Measurements from ENCODE around the gene TNS3. TPM values are rescaled to one million over a fixed set of nuclear protein-coding genes. Genes with fewer than 3 reads are reported as not detected.
A peak's percentile ranks its signal among the peaks of the same experiment; 100 is the strongest.

TNS3 gene
- total RNA-seq, 1 donor from 2014 or later = 210 TPM

DNA sequence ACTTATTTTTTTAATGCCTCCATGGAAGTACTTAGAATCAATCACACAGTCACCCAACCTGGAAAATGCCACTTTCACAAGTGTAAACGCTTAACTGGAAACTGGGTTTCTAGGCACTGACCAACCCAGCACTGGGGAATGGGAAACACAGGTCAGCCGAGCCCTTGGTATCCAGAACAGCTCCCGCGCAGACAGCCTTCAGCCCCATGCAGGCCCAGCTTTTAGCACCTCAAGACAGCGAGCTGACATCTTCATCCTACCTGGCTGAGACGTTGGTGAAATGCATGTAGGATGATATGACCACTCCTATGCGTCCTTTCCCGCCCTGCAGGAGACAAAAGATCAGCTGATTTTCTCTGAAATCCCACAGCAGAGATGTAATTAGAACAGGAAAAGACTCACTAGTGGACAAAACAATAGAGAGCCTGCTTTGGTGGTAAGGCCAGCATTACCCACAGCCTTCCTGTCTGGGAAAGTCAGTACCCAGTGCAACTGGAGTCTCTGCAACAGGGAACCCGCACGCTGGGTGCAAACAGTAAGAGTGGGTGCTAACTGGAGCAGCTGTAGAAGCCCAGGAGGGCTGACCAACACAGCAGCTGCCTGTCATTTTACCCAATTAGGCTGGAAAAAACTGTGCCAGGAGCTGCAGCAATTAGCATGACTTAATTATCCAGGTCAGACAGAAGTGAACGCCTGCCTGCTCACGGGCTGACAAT, 153.7 kb downstream of the TNS3 start:
- no peak for DNase-seq (ENCODE audit: low read depth)

DNA sequence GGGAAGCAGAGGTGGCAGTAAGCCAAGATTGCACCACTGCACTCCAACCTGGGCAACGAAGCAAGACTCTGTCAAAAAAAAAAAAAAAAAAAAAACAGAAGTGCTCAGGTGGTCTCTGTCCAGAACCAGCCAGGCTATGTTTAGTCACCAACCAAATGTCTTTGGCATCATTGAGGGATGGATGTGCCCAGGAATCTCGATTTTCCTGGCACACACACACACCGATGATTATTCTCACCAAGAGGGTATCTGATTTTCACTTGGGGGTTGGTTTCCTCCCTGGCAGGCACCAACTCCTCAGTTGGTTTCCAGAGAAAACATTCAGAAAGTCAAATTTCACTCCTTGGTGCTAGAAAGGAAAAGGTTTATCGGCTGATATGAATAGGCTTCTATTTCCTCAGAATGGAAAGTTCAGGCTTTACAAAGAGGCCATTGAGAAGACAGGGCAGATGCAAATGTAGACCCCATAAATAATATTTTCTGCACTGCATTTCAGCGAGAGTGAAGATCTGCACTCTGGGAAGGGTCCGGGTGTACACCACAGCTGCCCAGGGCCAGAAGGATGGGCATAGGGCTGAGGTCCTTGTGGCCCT, 154.8 kb downstream of the TNS3 start:
- no peak for DNase-seq (ENCODE audit: low read depth)

DNA sequence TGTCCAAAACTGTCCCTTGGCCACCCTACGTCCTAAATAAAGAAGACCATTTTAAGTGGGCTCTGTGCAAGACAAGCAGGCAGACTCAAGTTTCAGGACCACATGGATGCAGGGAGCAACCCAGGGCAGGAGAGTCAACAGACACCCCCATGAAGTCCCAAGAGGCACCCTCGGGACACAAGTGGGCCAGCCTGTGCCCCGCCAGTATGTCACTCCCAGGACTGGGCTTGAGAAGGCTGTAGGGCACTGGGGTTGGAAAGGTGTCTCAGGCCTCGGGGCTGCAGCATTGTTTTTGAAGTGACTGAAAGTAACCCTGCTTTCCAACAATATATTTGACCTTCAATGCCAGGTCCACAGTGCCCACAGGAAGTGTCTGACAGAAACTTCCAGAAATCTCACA, 157.4 kb downstream of the TNS3 start:
- no peak for DNase-seq (ENCODE audit: low read depth)

DNA sequence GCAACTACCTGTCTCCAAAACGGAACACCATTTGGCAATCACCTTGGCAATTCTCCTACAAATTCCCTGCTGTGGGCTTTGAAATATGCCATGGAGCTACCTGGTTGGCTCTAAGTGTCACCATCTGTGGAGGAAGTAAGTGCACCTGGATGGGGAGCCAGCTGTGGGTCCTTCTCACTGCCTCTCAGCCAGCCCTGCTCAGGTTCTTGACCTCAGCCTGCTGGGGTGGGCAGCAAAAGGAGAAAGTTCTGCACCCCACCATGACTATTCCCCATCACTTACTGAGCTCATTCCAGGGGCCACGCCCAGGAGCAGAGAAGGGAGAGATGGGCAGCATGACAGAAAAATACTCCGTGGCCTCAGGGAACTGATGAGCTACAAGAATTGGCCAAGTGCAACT, 158.7 kb downstream of the TNS3 start:
- DNase-seq (ENCODE audit: low read depth) = no peak

DNA sequence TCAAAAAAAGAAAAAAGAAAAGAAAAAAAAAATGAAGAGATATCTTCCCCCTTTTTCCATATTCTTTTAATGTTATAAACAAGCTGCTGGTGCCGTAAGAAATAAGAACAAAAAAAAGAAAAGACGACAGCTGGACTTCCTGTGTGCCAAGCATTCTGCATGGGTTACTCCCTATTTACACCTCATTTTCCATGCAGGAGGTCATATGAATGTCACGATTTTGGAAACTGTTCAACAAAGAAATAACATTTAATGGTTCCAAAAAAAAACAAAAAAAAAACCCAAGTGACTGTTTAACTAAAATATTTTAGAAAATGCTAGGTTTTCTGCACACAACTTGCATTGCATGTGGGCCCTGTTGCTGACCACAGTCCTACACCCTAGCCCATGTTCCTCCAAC, 159.3 kb downstream of the TNS3 start:
- DNase-seq (ENCODE audit: low read depth) = no peak

- DNase-seq (ENCODE audit: low read depth) = no peak
Observed at GRCh38 chr7:47421456-47421855, 160.5 kb downstream of the TNS3 start.

GRCh38 chr7:47420122-47420780, 161.7 kb downstream of the TNS3 start:
- no peak for DNase-seq (ENCODE audit: low read depth)

DNA sequence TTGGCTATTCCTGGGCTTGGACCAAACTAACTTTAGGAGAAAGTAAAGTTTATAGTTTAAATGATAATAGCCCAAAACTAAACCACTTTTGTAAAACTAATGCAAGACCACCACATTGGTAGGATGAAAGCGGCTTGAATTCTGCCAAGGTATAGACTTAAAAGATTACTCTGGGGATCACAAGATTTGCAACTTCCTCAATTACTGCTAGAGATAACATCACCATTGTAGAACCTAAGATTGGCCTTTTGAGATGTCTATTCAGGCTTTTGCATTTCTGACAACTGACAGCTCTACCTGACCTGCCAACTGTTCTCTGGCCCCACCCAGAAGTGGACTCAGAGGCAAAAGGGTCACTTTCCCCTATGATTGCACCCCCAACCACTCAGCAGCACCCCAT, 162.4 kb downstream of the TNS3 start:
- no peak for DNase-seq (ENCODE audit: low read depth)

- peak; percentile 78 for DNase-seq (ENCODE audit: low read depth)
Observed at GRCh38 chr7:47418601-47419309, 163.2 kb downstream of the TNS3 start.

DNA sequence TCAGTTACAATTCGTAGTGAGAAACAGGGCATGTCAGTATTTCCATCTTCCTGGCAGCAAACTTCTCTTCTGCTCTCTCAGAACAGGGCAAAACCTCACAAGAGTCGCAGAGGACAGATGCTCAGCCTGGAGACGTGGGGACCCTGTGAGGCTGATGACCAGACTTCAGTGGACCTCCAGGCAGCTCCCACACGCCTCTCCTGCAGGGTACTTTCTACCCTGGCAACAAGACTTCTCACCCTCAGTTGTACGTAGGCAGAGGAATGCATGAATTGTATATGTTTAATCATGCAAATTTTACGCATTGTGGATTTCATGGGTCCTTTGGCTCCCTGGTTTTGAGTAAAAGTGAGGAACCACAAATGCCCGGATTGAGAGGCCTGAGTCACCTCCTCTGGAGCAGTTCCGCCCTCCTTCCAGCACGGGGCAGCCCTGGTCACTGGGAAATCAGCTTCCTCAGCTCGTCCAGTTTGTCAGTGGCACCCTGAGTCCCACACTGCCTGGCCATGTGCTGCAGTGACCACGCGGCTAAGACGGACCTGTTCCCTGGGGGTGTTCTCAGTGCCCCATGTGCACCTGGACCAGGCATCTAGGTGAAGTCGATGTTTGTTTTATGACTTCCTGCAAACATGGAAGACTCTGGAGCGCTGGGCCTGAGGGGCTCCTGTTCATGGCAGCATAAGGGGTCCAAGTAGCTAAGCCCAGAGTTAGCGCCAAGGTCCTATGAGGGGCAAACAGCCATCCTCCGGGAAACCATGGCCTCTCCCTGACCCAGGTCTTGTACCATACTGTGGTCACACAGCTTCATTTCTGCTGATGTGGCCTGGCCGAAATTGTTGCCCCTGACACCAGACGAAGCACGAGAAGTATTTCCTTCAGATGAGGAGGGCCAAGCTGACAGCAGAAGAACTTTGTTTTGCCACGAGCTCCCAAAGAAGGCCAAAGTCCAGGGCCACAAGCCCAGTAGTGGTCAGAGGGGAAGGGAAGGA, 165.1 kb downstream of the TNS3 start:
- no peak for DNase-seq (ENCODE audit: low read depth)

GRCh38 chr7:47415318-47416212, 166.3 kb downstream of the TNS3 start:
- no peak for DNase-seq (ENCODE audit: low read depth)

DNA sequence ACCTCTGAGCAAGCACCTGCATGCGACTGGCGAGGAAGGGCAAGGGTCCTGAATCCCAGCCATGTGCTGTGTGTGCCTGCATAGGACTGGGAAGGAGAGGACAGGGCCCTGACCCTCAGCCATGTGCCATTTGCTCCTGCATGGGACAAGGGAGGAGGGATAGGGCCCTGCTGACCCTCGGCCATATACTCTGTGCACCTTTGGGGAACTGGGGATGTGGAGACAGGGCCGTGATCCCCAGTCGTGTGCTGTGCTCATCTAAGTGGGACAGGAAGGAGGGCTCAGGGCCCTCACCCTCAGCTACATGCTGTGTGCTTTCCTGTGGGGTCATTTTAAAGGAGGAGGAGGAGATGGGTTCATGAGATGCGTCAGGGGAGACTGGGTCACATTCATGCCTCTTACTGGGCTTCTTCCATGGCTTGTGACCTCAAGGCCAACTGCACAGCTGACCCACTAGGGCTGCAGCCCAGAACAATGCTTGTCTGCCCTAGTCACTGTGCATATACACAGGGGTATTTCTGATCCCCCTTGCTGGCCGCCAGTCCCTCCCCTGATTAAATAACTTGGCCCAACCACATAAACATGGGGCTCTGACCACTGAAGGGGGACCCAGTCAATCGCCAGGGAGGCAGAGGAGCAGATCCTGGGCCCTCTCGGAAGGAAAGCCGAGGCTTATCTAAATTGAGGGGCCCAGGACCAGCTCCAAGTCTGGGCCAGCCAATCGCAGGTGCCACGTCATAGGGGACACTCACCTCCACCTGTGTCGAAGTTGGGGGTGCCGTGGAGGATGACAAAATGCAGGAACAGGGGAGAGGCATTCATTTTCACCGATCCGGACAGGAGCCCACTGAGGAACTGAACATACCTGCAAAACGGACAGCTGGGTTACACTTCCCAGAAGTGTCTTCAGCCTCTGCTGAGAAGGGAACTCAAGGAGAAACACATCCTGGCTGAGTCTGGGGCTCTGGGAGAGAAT, 167.3 kb downstream of the TNS3 start:
- DNase-seq (ENCODE audit: low read depth) = no peak

DNA sequence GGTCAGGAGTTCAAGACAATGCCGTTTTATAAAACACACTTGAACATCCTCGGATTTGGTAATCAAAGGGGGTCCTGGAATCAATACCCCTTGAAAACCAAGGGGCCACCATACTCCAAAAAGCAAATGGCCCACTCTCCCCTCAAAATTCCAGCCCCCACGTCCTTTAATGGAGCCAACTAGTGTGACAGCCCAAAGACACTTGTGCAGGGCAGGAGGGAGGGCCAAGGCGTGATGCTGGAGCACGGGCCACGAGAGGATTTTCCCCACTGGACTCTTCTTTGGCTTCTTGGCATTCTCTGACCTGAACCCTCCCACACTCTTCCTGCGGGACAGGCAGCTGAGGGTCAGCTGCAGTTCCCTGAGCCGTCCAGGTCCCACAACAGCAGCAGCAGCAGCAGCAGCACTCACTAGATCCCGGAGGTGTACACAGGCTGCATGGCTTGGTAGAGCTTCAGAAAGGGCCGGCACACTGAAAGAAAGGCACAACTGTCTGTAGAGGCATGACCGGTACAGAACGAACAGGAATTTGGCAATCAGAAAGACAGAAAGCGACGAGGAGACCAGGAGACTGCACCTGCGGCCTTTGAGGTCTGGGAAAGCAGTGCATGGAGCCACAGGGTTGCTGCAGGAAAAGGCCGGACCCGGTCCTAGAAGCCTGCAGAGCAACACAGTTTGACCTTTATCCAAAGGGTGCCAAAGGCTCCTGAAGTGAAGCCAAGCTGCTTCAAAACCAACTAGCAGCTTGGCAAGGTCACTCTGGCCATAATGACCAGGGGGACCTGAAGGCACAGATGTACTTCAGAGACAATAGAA, 168.2 kb downstream of the TNS3 start:
- no peak for DNase-seq (ENCODE audit: low read depth)

GRCh38 chr7:47411901-47412300, 170.0 kb downstream of the TNS3 start:
- DNase-seq (ENCODE audit: low read depth) = no peak

DNA sequence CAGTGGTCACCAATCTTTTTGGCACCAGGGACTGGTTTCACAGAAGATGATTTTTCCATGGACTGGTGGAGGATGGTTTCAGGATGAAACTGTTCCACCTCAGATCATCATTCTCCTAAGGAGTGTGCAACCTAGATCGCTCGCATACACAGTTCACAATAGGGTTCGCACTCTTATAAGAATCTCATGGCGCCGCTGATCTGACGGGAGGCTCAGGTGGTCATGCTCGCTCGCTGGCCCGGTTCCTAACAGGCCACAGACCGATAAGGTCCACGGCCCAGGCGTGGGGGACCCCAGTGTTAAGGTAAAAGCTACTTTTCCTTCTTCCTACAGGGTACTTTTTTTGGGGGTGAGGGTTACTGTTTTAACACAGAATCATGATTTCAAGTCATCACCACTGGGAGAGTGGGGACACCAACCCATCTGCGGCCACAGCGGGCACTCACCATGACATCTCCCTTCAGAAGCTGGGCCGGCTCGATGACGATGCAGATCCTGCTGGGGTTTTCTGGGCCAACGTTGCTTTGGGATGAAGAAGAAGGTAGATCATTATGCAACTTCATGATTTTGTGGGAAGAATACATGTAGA, 170.5 kb downstream of the TNS3 start:
- DNase-seq (ENCODE audit: low read depth) = no peak

DNA sequence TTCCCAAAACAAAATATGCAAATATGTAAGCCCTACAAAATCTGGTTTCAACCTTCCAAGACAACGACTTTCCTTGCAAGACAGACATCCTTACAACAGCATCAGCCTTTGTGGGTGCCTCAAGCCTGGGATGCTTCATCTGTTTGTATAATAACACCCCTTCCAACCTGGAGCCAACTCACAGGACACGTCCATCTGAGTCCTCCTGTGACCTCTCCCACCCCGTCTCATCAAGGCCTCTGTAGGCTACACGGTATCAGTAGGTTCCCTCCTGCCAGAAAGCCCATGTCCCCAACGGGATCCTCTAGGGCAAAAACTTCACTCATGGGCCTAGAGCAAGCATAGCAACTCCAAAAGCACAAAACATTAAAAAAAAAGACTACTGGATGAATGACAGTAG, 173.2 kb downstream of the TNS3 start:
- DNase-seq (ENCODE audit: low read depth) = no peak

DNA sequence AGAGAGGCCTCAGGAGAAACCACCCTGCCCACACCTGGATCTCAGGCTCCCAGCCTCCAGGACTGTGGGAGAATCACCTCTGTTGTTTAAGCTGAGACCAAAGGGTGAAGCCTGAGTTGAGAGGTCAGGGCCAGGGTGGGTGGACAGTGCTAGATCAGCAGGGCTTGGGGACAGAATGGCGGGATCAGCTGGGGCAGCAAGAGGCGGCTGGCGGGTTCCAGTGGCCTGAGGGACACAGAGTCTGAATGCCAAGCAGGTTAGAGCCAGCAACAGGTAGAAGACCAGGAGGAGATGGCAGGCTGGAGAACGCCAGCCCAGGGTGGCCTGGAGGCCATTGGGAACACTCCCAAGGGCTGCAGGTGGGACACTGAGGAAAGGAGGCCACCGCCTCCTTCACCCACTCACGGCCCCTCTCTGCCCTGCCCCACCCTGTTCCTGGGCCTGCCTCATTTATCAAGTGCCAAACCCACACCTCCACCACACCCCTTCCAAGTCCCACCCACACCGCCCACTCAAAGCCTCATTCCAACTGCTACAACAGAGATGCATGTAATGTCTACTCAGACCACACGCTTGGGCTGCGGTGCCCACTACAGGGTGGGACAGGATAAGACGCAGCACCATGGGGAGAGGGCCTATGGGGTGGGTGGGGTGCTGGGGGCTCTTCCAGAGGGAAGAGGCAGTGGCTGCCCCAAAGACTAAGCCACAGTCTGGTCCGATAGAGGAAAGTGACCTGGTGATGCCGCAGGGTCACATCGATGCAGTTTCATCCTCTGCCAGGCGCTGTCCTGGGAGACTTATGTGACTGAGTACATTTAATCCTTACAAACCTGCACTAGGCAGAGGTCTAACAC, 173.9 kb downstream of the TNS3 start:
- DNase-seq (ENCODE audit: low read depth) = no peak

Data from renal cortical epithelial cell (primary cell).